ENCODE measurements around the gene ODAD2. TPM values are rescaled to one million over a fixed set of nuclear protein-coding genes. Genes with fewer than 3 reads are reported as not detected.

The ODAD2 gene
- total RNA-seq, 1 donor from 2014 or later, result 0.48 TPM

- Histone ChIP-seq H3K27me3 (ENCODE audit: insufficient read depth, low read length) (no peaks in the 10 kb centered on the region), H3K79me2 (ENCODE audit: insufficient read depth, low read length) (no peaks in the 10 kb centered on the region), H3K4me1 (ENCODE audit: insufficient read depth, low read length) (no peaks in the 10 kb centered on the region), H3K4me3 (ENCODE audit: insufficient read depth, low read depth, low read length) (no peak overlapping the region), H3K4me2 (ENCODE audit: low read length) (no peak overlapping the region), H3K9ac (ENCODE audit: low read length) (no peak overlapping the region), H3K27ac (ENCODE audit: low read depth, low read length) (no peak overlapping the region), H4K20me1 (ENCODE audit: insufficient read depth, low read length) (no peaks in the 10 kb centered on the region), H3K9me3 (ENCODE audit: insufficient read depth, low read depth, low read length) (no peaks in the 10 kb centered on the region), H2AFZ (ENCODE audit: low read depth, low read length) (no peak overlapping the region), H3K36me3 (ENCODE audit: insufficient read depth, low read length) (no peaks in the 10 kb centered on the region)
- no peaks in the 10 kb centered on the region for H3K9me3 Mint-ChIP-seq (ENCODE audit: unreplicated experiment)
- FAIRE-seq, result no peak
- no peak overlapping the region for H3K27ac Mint-ChIP-seq (ENCODE audit: unreplicated experiment)
- no peaks in the 10 kb centered on the region for H3K36me3 Mint-ChIP-seq (ENCODE audit: low read depth, unreplicated experiment)
- no peak for DNase-seq (ENCODE audit: low read depth)
- no peak for TF ChIP-seq EZH2 (IDR thresholded peaks at IDR 0.05; ENCODE audit: insufficient read depth, low read length)
- no peak for TF ChIP-seq CTCF (IDR thresholded peaks at IDR 0.05; ENCODE audit: insufficient read depth, low read depth, low read length)
- H3K27me3 Mint-ChIP-seq (ENCODE audit: low read depth, unreplicated experiment), result peaks cover 4% of the 10 kb centered on the region
- H3K4me1 Mint-ChIP-seq (ENCODE audit: low read depth, unreplicated experiment), result peaks cover 5% of the 10 kb centered on the region
- H3K4me3 Mint-ChIP-seq (ENCODE audit: unreplicated experiment), result no peak overlapping the region
Measured at GRCh38 chr10:27771231-27771630, 227.6 kb downstream of the ODAD2 start.

GRCh38 chr10:27770181-27770580 lies 228.7 kb downstream of the ODAD2 start:
- Histone ChIP-seq H3K27me3 (ENCODE audit: insufficient read depth, low read length) (no peaks in the 10 kb centered on the region), H3K9ac (ENCODE audit: low read length) (no peak overlapping the region), H3K36me3 (ENCODE audit: insufficient read depth, low read length) (no peaks in the 10 kb centered on the region), H3K27ac (ENCODE audit: low read depth, low read length) (no peak overlapping the region), H3K4me1 (ENCODE audit: insufficient read depth, low read length) (no peaks in the 10 kb centered on the region), H4K20me1 (ENCODE audit: insufficient read depth, low read length) (no peaks in the 10 kb centered on the region), H3K4me2 (ENCODE audit: low read length) (no peak overlapping the region), H3K9me3 (ENCODE audit: insufficient read depth, low read depth, low read length) (no peaks in the 10 kb centered on the region), H3K4me3 (ENCODE audit: insufficient read depth, low read depth, low read length) (no peak overlapping the region), H3K79me2 (ENCODE audit: insufficient read depth, low read length) (no peaks in the 10 kb centered on the region), H2AFZ (ENCODE audit: low read depth, low read length) (no peak overlapping the region)
- H3K4me3 Mint-ChIP-seq (ENCODE audit: unreplicated experiment), result no peak overlapping the region
- DNase-seq (ENCODE audit: low read depth) (no peak), FAIRE-seq (no peak)
- peaks cover 4% of the 10 kb centered on the region for H3K27me3 Mint-ChIP-seq (ENCODE audit: low read depth, unreplicated experiment)
- TF ChIP-seq CTCF (IDR thresholded peaks at IDR 0.05; ENCODE audit: insufficient read depth, low read depth, low read length), result no peak
- TF ChIP-seq EZH2 (IDR thresholded peaks at IDR 0.05; ENCODE audit: insufficient read depth, low read length), result no peak
- H3K36me3 Mint-ChIP-seq (ENCODE audit: low read depth, unreplicated experiment), result no peaks in the 10 kb centered on the region
- H3K9me3 Mint-ChIP-seq (ENCODE audit: unreplicated experiment), result no peaks in the 10 kb centered on the region
- H3K27ac Mint-ChIP-seq (ENCODE audit: unreplicated experiment), result no peak overlapping the region
- peaks cover 5% of the 10 kb centered on the region for H3K4me1 Mint-ChIP-seq (ENCODE audit: low read depth, unreplicated experiment)

All from astrocyte (in vitro differentiated cells and primary cell).